Activated gamma-delta T cell treated with Interleukin-2 at 50 U/mL for 16 hours (primary cell): ENCODE results near the gene SSPN.

Experiments
- DNase-seq: peaks from one replicate; pipeline ENCODE4 v3.0.0-alpha.2; 2020

Gene SSPN

DNA sequence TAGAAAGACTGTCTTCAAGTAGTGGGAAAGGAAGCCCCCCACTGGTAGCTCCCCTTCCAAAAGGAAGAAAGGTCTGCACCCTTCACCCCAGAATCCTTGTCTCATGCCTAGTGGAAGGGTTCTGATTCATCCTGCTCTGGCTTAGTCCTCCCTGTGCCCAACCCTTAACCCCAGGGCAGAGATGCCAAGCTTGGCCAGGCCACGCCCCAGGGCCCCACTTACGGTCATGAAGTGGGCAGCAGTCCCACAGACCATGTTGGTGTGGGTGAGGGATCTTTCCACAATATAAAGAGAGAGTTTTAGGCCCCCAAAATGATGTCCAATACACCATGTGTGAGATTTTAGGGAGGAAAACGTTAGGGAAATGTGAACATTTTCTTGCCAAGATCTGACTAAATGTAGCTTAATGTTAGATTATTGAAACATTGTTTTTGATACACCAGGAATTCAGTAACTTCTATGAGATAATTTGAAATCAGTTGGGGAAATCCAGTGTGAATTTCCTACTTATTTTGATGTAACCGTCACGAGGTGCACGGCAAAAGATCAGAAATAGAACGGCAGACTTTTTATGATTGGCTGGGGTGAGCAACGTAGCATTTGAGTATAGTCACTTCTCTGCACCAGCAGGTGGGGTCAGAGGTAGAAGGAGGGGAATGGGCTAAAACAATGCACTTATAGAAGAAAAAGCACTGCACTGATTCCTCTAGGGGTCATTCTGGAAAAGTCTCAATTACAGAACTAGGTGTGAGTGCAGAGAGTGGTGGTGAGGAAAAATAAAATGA lies 8.2 kb upstream of the SSPN start:
- DNase-seq = no peak

GRCh38 chr12:26188127-26188526 lies 7.2 kb upstream of the SSPN start:
- DNase-seq = no peak

DNA sequence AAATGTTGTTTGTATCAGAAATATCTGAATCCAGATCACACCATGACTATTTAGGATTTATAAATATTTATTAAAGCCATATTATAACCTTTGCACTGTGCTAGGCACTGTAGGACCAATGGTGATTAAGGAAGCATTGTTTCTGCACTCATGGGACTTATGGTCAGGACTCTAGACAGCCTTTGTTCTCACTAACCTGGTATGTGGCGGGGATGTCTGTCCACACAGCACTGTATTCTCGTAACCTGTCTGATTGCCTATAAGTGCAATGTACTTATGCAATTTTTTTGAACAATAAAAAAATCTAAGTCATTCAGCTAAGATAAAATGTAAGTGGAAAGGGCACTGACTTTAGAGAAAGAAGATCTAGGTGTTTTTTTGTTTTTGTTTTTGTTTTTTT lies 6.7 kb upstream of the SSPN start:
- no peak for DNase-seq

- no peak for DNase-seq
Measured at GRCh38 chr12:26192142-26192541, 3.2 kb upstream of the SSPN start.

- DNase-seq = no peak
Measured at GRCh38 chr12:26193539-26193938, 1.8 kb upstream of the SSPN start.

DNA sequence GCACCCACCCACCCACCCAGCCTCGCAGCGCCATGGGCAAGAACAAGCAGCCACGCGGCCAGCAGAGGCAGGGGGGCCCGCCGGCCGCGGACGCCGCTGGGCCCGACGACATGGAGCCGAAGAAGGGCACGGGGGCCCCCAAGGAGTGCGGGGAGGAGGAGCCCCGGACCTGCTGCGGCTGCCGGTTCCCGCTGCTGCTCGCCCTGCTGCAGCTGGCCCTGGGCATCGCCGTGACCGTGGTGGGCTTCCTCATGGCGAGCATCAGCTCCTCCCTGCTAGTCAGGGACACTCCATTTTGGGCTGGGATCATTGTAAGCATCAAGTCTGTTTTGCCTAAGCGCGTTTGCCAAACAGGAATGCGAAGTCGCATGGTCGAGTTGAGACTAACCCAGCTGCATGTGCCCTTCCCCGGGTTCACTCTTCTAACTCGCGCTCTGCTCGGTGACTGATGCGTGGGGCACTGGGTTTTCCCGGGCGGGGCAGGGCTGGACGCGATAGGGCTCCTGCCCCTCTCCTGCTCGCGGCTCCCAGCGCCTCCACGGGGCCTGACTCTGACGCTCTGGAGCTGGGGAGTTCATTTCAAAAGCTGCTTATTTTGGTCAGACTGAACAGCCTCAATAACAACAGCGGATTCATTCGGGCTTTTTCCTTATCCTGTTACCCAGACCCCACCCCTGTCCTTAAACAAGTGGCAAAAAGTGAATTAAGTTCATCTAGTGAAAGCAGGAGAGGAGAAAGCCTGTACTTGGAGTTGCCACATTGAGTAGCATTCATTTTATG lies 458 bp downstream of the SSPN start:
- no peak for DNase-seq

DNA sequence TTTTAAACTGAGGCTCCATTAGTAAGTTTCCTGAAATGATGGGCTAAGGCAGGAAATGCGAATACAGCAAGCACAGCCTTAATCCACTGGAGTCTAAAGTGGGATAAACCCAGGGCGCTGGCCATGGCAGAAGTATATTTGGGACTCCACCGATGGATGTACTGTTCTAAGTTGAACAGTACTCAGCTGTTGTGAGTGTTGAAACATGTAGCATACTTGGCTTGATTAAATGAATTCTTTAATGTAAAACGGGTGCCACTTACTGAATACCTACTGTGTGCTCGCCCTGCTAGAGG lies 996 bp downstream of the SSPN start:
- DNase-seq = no peak

DNA sequence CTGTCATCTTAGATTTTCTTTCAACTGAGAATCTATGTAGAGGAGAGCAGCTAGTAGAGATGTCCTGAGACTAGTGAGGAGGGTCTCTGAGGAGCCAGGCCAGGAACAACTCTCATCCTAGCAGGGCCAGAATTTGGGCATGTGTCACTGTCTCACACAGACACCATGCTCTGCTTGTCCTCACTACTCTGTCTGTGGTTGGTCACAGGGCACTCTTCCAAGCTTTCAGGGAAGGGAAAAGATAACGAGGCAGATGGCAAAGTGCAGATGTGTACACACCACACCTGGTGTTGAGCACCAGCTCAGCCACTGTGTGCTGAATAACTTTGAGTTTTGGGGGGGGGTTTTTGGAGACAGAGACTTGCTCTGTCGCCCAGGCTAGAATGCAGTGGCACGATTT lies 2.5 kb downstream of the SSPN start:
- no peak for DNase-seq

- no peak for DNase-seq
Measured at GRCh38 chr12:26198742-26199141, 3.4 kb downstream of the SSPN start.

- no peak for DNase-seq
Measured at GRCh38 chr12:26203167-26203780, 7.9 kb downstream of the SSPN start.

GRCh38 chr12:26204612-26205289 lies 9.4 kb downstream of the SSPN start:
- no peak for DNase-seq

GRCh38 chr12:26205298-26205697 lies 9.9 kb downstream of the SSPN start:
- no peak for DNase-seq

GRCh38 chr12:26205941-26206340 lies 10.6 kb downstream of the SSPN start:
- no peak for DNase-seq

DNA sequence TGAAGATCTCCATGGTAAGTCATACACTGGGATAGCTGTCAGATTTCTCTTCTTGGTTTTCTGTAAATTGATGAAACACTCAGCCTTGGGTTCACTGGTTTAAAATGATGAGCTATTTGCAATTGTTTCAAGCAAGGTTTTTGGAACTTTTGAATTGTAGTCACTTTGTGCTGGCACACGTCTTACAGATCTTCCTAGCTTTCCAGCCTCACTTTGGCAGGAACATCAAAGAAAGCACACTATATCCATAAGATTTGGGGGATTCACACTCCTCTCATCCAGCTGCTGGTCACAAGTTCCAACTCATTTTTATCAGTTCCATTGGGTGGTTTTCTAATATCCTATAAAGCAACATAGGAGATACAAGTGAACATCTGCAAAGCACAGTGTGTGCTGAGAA lies 16.0 kb downstream of the SSPN start:
- DNase-seq = no peak

- DNase-seq = no peak
Measured at GRCh38 chr12:26212396-26212795, 17.0 kb downstream of the SSPN start.

DNA sequence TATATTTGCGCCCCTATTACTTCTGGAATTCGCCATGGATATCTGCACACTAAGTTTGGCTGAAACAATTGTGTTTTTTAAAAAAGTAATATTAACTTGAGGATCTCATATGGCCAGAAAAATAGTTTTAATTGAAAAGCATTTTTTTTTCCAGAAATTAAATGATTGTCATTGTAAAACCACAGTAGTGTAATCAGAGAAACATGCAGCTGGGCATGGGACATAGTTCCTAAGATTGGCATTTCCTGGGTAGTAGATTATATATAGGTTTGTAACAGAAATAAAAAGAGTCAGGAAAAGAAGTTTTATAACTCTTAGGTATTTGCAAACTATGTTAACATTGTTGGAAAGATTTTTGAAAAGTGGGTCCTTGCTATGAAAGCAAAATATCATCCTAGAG lies 17.6 kb downstream of the SSPN start:
- DNase-seq = no peak

DNA sequence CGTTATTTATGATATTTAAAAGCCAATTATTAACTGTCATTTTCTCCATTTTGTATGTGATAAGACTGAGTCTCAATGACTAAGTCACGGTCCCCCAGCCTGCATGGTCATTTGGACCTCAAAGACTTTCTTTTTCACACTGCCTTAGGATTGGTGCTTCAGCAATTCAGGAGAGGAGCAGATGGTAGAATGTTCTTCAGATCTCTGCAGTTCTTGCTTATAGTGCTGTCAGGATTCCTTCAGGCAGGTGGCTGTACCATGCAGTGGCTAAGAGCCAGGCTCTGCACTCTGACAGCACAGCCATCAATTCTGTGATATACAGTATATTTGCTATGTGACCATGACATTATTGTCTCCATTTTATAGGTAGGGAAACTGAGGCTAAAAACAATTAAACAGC lies 18.7 kb downstream of the SSPN start:
- no peak for DNase-seq

- no peak for DNase-seq
Measured at GRCh38 chr12:26219736-26220135, 24.4 kb downstream of the SSPN start.

GRCh38 chr12:26224657-26225056 lies 29.3 kb downstream of the SSPN start:
- no peak for DNase-seq

GRCh38 chr12:26226122-26226521 lies 30.7 kb downstream of the SSPN start:
- DNase-seq = no peak

DNA sequence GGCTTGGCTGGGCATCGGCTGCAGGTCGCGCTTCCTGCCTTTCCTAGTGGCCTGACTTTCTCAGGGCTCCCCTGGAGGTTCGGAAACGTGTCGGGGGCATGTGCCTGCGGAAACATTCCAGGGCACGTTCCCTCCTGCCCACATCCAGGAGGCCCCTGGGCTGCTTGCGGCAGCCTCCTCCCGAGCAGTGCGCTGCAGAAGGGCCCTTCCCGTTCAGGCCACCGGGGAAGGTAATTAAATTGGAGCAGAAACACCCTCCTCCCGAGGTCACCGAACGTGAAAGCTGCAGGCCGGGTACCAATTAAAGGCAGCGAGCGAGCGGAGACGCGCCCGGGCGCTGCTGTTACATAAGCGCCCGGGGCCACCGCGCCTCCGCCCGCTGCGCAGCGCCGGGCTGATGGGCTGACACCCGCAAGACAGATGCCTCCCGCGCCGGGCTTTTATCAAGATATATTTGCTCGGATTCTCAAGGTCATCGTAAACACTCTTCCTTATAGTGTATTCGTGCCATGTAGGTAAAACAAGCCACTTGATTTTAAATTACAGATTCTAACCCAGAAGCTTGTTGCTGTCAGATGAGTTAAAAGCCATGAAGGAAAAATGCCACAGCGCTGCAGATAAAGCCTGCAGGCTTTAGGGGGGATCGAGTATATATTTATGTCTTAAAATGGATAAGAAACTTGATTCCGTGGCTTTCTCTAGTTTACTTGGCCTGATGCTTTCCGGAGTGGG lies 31.4 kb downstream of the SSPN start:
- no peak for DNase-seq

- no peak for DNase-seq
Measured at GRCh38 chr12:26227361-26227745, 32.0 kb downstream of the SSPN start.

- no peak for DNase-seq
Measured at GRCh38 chr12:26229910-26230309, 34.5 kb downstream of the SSPN start.
